ENCODE results near the gene CD52. TPM values are rescaled to one million over a fixed set of nuclear protein-coding genes. Genes with fewer than 3 reads are reported as not detected.
A peak's percentile ranks its signal among the peaks of the same experiment; 100 is the strongest.

The CD52 gene
- total RNA-seq, 5 donors from 2014 or later (not counting 1 experiment from before 2014, with no cell fraction given), result 994 to 1,121 (median 1,054) TPM

DNA sequence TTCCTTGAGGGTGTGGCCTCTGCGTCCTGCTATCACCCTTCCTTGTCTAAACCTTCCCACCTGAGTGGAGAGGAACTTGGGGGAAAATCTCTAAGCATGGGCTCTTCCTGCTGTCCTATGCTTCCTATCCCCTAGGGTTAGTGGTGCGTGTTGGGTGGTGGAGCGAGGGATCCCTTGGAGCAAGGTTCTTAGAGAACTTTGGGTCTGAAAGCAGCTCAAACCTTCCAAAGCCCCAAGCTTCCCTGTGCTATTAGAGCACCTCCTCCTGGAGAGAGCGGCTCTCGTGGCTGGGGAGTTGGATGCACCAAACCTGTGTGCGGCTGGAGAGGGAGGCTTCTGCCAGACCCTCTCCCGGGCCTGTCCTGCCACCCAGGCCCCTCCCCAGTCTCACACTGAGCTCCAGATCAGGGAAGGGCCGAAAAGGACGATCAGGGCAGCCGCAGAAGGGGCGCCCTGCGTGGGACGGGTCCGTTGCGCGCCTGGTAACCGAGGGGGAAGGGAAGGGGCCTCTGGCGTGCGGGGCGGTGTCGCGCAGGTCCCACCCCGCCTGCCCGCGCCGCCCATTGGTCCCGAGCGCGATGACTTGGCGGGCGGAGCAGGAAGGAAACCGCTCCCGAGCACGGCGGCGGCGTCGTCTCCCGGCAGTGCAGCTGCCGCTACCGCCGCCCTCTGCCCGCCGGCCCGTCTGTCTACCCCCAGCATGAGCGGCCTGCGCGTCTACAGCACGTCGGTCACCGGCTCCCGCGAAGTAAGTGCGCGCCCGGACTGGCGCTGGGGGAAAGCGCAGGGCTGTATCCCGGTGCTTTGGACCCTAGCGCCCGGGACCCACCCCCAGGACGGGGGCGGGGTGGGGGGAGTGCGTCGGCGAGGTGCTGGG lies 38.1 kb upstream of the CD52 start, which contains the start of gene SH3BGRL3:
TSS of gene SH3BGRL3 (plus strand) at position 631 of the 877 bp plus-strand sequence. CDS start at position 701, 70 bp downstream.
- Mint-ChIP-seq H3K9me3 (no peaks in the 10 kb centered on the region), H3K4me1 (peaks cover 80 to 90% (median 84%) of the 10 kb centered on the region in 3 donors), H3K27me3 (no peaks in the 10 kb centered on the region), H3K27ac (peak within 1 kb of the TSS; percentile 97 to 99), H3K36me3 (peaks cover 26% of the 10 kb centered on the region), H3K4me3 (peak within 1 kb of the TSS; percentile 87 to 94 (median 90))
- Histone ChIP-seq H3K4me1 (ENCODE audit: control insufficient read depth in 1 of 2, extremely low read depth in 1 of 2, insufficient read depth in 2 of 2, low read length in 2 of 2) (peaks cover 39 to 91% of the 10 kb centered on the region in 2 experiments), H3K27me3 (replicated peaks in 1 of 2; ENCODE audit: control insufficient read depth in 2 of 2, extremely low read depth in 1 of 2, insufficient read depth in 2 of 2, low read length in 1 of 2) (no peaks in the 10 kb centered on the region), H3K36me3 (ENCODE audit: control insufficient read depth in 2 of 2, extremely low read depth in 1 of 2, insufficient read depth in 1 of 2, low read length in 1 of 2) (peaks cover 10 to 23% of the 10 kb centered on the region in 2 donors), H3K27ac (ENCODE audit: low read length) (peak within 1 kb of the TSS; percentile 73), H3K4me3 (ENCODE audit: control insufficient read depth in 1 of 2, extremely low read depth in 1 of 2, low read length in 1 of 2) (peak within 1 kb of the TSS; percentile 82 to 92), H3K9me3 (no peaks in the 10 kb centered on the region)
- WGBS (ENCODE audit: insufficient coverage), result 0% methylated on average over 48 of the region's 66 CpGs
- DNase-seq (peak; percentile 62 to 92 (median 78)), ATAC-seq (replicated peaks in 1 of 4) (peak; percentile 64 to 79 (median 71))
- CTCF ChIA-PET, result interaction anchor here (1.0 to 2.4 kb wide), 5 partner anchors 9 to 99 kb away, joined by 3 to 16 read pairs (median 7); no protein-coding TSS in a partner anchor
- POLR2A ChIA-PET, result interaction anchor here in 1 of 2 donors (0.6 kb wide), 1 partner anchor 38 kb away, joined by 3 read pairs; the partner anchor contains the start of gene CD52

DNA sequence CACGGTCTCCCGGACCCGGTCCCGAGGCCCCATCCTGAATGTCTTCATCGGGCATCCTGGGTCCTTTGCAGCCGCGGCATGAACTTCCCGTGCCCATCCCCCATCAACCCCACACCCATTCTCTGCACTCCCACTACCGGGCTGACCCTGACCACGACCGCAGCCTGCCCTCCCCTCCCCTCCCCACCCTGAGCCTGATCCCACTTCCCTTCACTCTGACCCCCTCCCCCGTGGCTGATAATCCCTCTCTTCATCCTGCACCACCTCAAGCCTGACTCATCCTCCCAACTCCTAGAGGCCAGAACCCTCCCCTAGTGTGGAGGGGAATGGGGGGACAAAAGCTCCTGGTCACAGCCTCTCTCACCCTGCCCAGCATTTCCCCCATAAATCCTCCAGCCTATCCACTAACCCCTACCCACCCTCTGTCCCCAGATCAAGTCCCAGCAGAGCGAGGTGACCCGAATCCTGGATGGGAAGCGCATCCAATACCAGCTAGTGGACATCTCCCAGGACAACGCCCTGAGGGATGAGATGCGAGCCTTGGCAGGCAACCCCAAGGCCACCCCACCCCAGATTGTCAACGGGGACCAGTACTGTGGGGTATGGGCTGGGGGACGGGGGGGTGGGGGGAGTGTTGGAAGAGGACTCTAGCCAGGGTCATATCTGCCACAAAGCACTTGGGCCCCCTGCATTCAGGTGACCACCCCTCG lies 37.3 kb upstream of the CD52 start:
- DNase-seq, result peak in 1 of 35 experiments; percentile 35

DNA sequence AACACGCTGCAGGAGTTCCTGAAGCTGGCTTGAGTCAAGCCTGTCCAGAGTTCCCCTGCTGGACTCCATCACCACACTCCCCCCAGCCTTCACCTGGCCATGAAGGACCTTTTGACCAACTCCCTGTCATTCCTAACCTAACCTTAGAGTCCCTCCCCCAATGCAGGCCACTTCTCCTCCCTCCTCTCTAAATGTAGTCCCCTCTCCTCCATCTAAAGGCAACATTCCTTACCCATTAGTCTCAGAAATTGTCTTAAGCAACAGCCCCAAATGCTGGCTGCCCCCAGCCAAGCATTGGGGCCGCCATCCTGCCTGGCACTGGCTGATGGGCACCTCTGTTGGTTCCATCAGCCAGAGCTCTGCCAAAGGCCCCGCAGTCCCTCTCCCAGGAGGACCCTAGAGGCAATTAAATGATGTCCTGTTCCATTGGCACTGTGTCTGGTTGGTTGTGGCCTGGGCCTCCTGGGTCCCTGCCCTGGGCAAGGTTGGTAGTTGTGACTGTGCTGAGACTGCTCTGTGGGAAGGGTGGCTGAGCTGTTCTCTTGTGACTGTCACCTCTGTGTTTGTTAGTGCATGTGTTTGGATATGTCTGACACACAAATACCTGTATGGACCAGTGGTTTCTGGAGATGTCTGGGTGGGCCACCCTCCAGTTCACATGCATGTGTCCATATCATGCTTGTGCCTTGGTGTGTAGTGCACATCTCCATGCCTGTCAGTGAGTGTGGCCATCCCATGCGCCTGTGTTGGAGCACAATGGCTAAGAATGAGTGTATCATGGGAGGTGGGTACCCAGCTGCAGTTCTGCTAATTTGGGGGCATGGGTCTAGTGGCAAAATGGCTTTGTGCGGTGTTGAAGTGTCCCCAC lies 36.4 kb upstream of the CD52 start:
- DNase-seq (peak in 1 of 35 experiments; percentile 19), ATAC-seq (replicated peaks in 1 of 4) (no peak)
- Histone ChIP-seq H3K4me1 (ENCODE audit: control insufficient read depth in 1 of 2, extremely low read depth in 1 of 2, insufficient read depth in 2 of 2, low read length in 2 of 2) (peaks cover 51 to 96% of the 10 kb centered on the region in 2 experiments), H3K4me3 (ENCODE audit: control insufficient read depth in 1 of 2, extremely low read depth in 1 of 2, low read length in 1 of 2) (peak overlapping the region; percentile 35 to 92), H3K36me3 (ENCODE audit: control insufficient read depth in 2 of 2, extremely low read depth in 1 of 2, insufficient read depth in 1 of 2, low read length in 1 of 2) (peaks cover 9 to 23% of the 10 kb centered on the region in 2 donors), H3K27ac (ENCODE audit: low read length) (peak overlapping the region; percentile 73), H3K27me3 (replicated peaks in 1 of 2; ENCODE audit: control insufficient read depth in 2 of 2, extremely low read depth in 1 of 2, insufficient read depth in 2 of 2, low read length in 1 of 2) (no peaks in the 10 kb centered on the region), H3K9me3 (no peaks in the 10 kb centered on the region)
- CTCF ChIA-PET, result interaction anchor here (2.0 to 2.4 kb wide), 2 partner anchors 40 to 41 kb away, joined by 7 to 16 read pairs; no protein-coding TSS in a partner anchor
- H3K27ac Mint-ChIP-seq, result peak overlapping the region; percentile 95 to 99
- H3K4me3 Mint-ChIP-seq, result peak overlapping the region; percentile 87 to 94 (median 90)
- peaks cover 84 to 92% (median 89%) of the 10 kb centered on the region in 3 donors for H3K4me1 Mint-ChIP-seq
- 89% methylated on average over 4 of the region's 5 CpGs for WGBS (ENCODE audit: insufficient coverage)
- peaks cover 26% of the 10 kb centered on the region for H3K36me3 Mint-ChIP-seq
- POLR2A ChIA-PET, result interaction anchor here (0.5 to 0.8 kb wide), 5 partner anchors 12 to 1286 kb away, joined by 3 to 4 read pairs (median 3); no protein-coding TSS in a partner anchor
- no peaks in the 10 kb centered on the region for H3K9me3 Mint-ChIP-seq
- no peaks in the 10 kb centered on the region for H3K27me3 Mint-ChIP-seq

More for the DNA sequence above, 37.3 kb upstream of the CD52 start:
- 6% methylated on average over 12 of the region's 20 CpGs for WGBS (ENCODE audit: insufficient coverage)
- H3K27ac Mint-ChIP-seq, result peak overlapping the region; percentile 95 to 99
- no peaks in the 10 kb centered on the region for H3K9me3 ChIP-seq
- H3K4me3 ChIP-seq (ENCODE audit: control insufficient read depth in 1 of 2, extremely low read depth in 1 of 2, low read length in 1 of 2), result peak overlapping the region; percentile 82 to 92
- H3K9me3 Mint-ChIP-seq, result no peaks in the 10 kb centered on the region
- H3K36me3 ChIP-seq (ENCODE audit: control insufficient read depth in 2 of 2, extremely low read depth in 1 of 2, insufficient read depth in 1 of 2, low read length in 1 of 2), result peaks cover 9 to 23% of the 10 kb centered on the region in 2 donors
- H3K4me3 Mint-ChIP-seq, result peak overlapping the region; percentile 87 to 94 (median 90)
- no peak for ATAC-seq (replicated peaks in 1 of 4)
- H3K4me1 ChIP-seq (ENCODE audit: control insufficient read depth in 1 of 2, extremely low read depth in 1 of 2, insufficient read depth in 2 of 2, low read length in 2 of 2), result peaks cover 46 to 96% of the 10 kb centered on the region in 2 experiments
- CTCF ChIA-PET, result interaction anchor here (1.6 to 2.4 kb wide), 4 partner anchors 8 to 42 kb away, joined by 5 to 16 read pairs (median 8); no protein-coding TSS in a partner anchor
- no peaks in the 10 kb centered on the region for H3K27me3 ChIP-seq (replicated peaks in 1 of 2; ENCODE audit: control insufficient read depth in 2 of 2, extremely low read depth in 1 of 2, insufficient read depth in 2 of 2, low read length in 1 of 2)
- H3K27ac ChIP-seq (ENCODE audit: low read length), result peak overlapping the region; percentile 73
- H3K36me3 Mint-ChIP-seq, result peaks cover 26% of the 10 kb centered on the region
- POLR2A ChIA-PET, result interaction anchor here in 1 of 2 donors (0.8 kb wide), 1 partner anchor 27 kb away, joined by 3 read pairs; no protein-coding TSS in a partner anchor
- H3K4me1 Mint-ChIP-seq, result peaks cover 84 to 92% (median 89%) of the 10 kb centered on the region in 3 donors
- no peaks in the 10 kb centered on the region for H3K27me3 Mint-ChIP-seq

DNA sequence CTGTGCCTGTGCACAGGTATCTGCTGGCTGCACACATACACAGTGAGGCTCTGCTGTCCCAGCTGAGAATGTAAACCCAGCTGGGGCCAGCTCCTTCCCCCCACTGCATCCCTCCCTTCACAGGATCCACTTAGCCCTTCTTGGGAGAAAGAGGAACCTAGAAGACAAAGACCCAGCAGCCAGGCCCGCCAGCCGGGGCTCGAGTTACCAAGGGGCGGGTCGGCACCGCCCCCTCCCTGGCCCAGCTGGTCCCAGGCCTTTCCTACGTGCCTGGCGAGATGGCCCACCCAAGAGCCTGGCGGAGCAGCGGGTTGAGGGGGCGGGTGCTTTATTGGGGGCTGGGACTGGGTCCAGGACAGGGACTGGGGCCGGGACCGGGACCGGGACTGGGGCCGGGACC lies 35.8 kb upstream of the CD52 start:
- Histone ChIP-seq H3K36me3 (ENCODE audit: control insufficient read depth in 2 of 2, extremely low read depth in 1 of 2, insufficient read depth in 1 of 2, low read length in 1 of 2) (peaks cover 9 to 20% of the 10 kb centered on the region in 2 donors), H3K9me3 (no peaks in the 10 kb centered on the region), H3K4me3 (ENCODE audit: control insufficient read depth in 1 of 2, extremely low read depth in 1 of 2, low read length in 1 of 2) (peak overlapping the region in 1 of 2 donors; percentile 92), H3K4me1 (ENCODE audit: control insufficient read depth in 1 of 2, extremely low read depth in 1 of 2, insufficient read depth in 2 of 2, low read length in 2 of 2) (peaks cover 50 to 96% of the 10 kb centered on the region in 2 experiments), H3K27me3 (replicated peaks in 1 of 2; ENCODE audit: control insufficient read depth in 2 of 2, extremely low read depth in 1 of 2, insufficient read depth in 2 of 2, low read length in 1 of 2) (no peaks in the 10 kb centered on the region), H3K27ac (ENCODE audit: low read length) (peak overlapping the region; percentile 73)
- Mint-ChIP-seq H3K9me3 (no peaks in the 10 kb centered on the region), H3K36me3 (peaks cover 26% of the 10 kb centered on the region), H3K4me1 (peaks cover 84 to 90% (median 89%) of the 10 kb centered on the region in 3 donors), H3K27ac (peak overlapping the region; percentile 99 to 100), H3K4me3 (peak overlapping the region; percentile 87 to 94 (median 90)), H3K27me3 (no peaks in the 10 kb centered on the region)
- ATAC-seq (replicated peaks in 1 of 4) (no peak), DNase-seq (peak in 1 of 35 experiments; percentile 6)
- ChIA-PET CTCF (no interaction called here), POLR2A (interaction anchor here (0.5 to 0.6 kb wide), 3 partner anchors 11 to 1285 kb away, joined by 3 to 4 read pairs (median 4); no protein-coding TSS in a partner anchor)
- WGBS (ENCODE audit: insufficient coverage), result 53% methylated on average over 15 of the region's 15 CpGs

DNA sequence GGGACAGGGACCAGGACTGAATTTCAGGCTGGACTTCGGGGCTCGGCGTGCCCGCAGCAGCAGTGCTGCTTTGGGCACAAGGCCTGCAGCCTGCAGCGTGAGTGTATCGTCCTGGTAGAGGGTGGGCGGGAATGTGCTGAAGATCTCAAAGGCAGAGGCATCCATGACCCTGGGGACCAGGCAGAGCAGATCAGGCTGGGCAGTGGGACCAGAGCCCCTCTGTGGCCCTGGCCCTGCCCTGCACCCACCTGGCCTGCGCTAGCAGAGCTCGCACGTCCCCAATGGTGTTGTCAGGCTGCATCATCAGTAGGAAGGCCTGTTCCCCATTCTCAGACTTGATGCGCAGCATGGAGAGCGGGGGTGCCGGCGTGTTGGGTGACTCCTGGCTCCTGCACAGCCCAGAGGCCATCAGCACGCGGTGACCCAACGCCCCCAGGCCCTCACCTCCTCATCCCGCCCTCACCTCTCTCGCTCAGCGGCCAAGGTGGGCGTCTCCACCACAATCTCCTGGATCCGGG lies 35.3 kb upstream of the CD52 start:
- Histone ChIP-seq H3K27ac (ENCODE audit: low read length) (peak overlapping the region; percentile 91), H3K36me3 (ENCODE audit: control insufficient read depth in 2 of 2, extremely low read depth in 1 of 2, insufficient read depth in 1 of 2, low read length in 1 of 2) (peaks cover 9 to 20% of the 10 kb centered on the region in 2 donors), H3K9me3 (no peaks in the 10 kb centered on the region), H3K4me1 (ENCODE audit: control insufficient read depth in 1 of 2, extremely low read depth in 1 of 2, insufficient read depth in 2 of 2, low read length in 2 of 2) (peaks cover 54 to 96% of the 10 kb centered on the region in 2 experiments), H3K27me3 (replicated peaks in 1 of 2; ENCODE audit: control insufficient read depth in 2 of 2, extremely low read depth in 1 of 2, insufficient read depth in 2 of 2, low read length in 1 of 2) (no peaks in the 10 kb centered on the region), H3K4me3 (ENCODE audit: control insufficient read depth in 1 of 2, extremely low read depth in 1 of 2, low read length in 1 of 2) (no peak overlapping the region)
- ATAC-seq (replicated peaks in 1 of 4) (no peak), DNase-seq (peak in 1 of 35 experiments; percentile 14)
- H3K27ac Mint-ChIP-seq, result peak overlapping the region; percentile 99 to 100
- H3K27me3 Mint-ChIP-seq, result no peaks in the 10 kb centered on the region
- POLR2A ChIA-PET, result no interaction called here
- WGBS (ENCODE audit: insufficient coverage), result 88% methylated on average over 9 of the region's 22 CpGs
- peak overlapping the region; percentile 87 to 94 (median 91) for H3K4me3 Mint-ChIP-seq
- no peaks in the 10 kb centered on the region for H3K9me3 Mint-ChIP-seq
- CTCF ChIA-PET, result no interaction called here
- peaks cover 85 to 90% (median 89%) of the 10 kb centered on the region in 3 donors for H3K4me1 Mint-ChIP-seq
- peaks cover 26% of the 10 kb centered on the region for H3K36me3 Mint-ChIP-seq

All from T-cell (primary cell).